Right ventricle myocardium inferior (tissue), 1 donor: ENCODE results near the gene CRTAC1. TPM values are rescaled to one million over a fixed set of nuclear protein-coding genes. Genes with fewer than 3 reads are reported as not detected.
A peak's percentile ranks its signal among the peaks of the same experiment; 100 is the strongest.

Source experiments
- ATAC-seq: fragments of 200-7000 bp; cut with Tn5 transposase; one replicate; pipeline ENCODE4 v1.9.1; 2020; ENCODE audit warnings: mild to moderate bottlenecking, moderate library complexity
- DNase-seq: peaks from one replicate; pipeline ENCODE4 v3.0.0; 2021; ENCODE audit errors: missing footprints
- intact Hi-C: fragments of 100-400 bp; cut with DNase I; formaldehyde crosslinking; loops from one replicate; pipeline ENCODE4 v1.11.0; 2022
- long read RNA-seq: library from polyadenylated mRNA; unstranded; transcript quantifications from one replicate; pipeline ENCODE4 v2.0.0, GENCODE V29; 2021
- total RNA-seq: library from RNA; stranded (reverse); fragmentation: NEBNext Ultra II Directional; extraction: Animal tissue kit (Norgen Biotek cat#: 25700); gene quantifications from one replicate; pipeline ENCODE4 v1.2.1, GENCODE V29; 2021
- donor health status: DM: no; HTN: yes; CAD: no; lungs with severe emphysema.

CRTAC1 gene
- 1.5 TPM for total RNA-seq
- long read RNA-seq, partial matches to known transcripts = 0 of 1 reads
- long read RNA-seq, other reads (novel, unspliced or antisense) = 0 of 1 reads

- intact Hi-C loops = no loop called here
- ATAC-seq = peak; percentile 83
- DNase-seq = peak; percentile 86
Measured at GRCh38 chr10:98030093-98030821, at the start of gene CRTAC1. Gene CRTAC1 (minus strand): TSS chr10:98030621. CDS start chr10:98030472, 149 bp downstream.

GRCh38 chr10:98078774-98079173 lies 48.4 kb upstream of the CRTAC1 start:
- intact Hi-C loops = no loop called here
- ATAC-seq (no peak), DNase-seq (no peak)

- intact Hi-C loops = no loop called here
- DNase-seq = no peak
- ATAC-seq = no peak
Measured at GRCh38 chr10:98077223-98077622, 46.8 kb upstream of the CRTAC1 start.

GRCh38 chr10:98076086-98076485 lies 45.7 kb upstream of the CRTAC1 start:
- no peak for ATAC-seq
- no peak for DNase-seq
- intact Hi-C loops = no loop called here

GRCh38 chr10:98074315-98074911 lies 44.0 kb upstream of the CRTAC1 start:
- ATAC-seq = no peak
- DNase-seq = no peak

GRCh38 chr10:98067165-98067564 lies 36.7 kb upstream of the CRTAC1 start:
- intact Hi-C loops = no loop called here
- no peak for DNase-seq
- no peak for ATAC-seq

More at GRCh38 chr10:98074315-98074911, 44.0 kb upstream of the CRTAC1 start:
- intact Hi-C loops = no loop called here

- DNase-seq (no peak), ATAC-seq (no peak)
- intact Hi-C loops = no loop called here
Measured at GRCh38 chr10:98063740-98064027, 33.3 kb upstream of the CRTAC1 start.

GRCh38 chr10:98062424-98062823 lies 32.0 kb upstream of the CRTAC1 start:
- intact Hi-C loops = no loop called here
- ATAC-seq (no peak), DNase-seq (no peak)

- DNase-seq (no peak), ATAC-seq (no peak)
- intact Hi-C loops = no loop called here
Measured at GRCh38 chr10:98060079-98060478, 29.7 kb upstream of the CRTAC1 start.

- DNase-seq (no peak), ATAC-seq (no peak)
- intact Hi-C loops = no loop called here
Measured at GRCh38 chr10:98058295-98058694, 27.9 kb upstream of the CRTAC1 start.

- ATAC-seq = no peak
- DNase-seq = no peak
- intact Hi-C loops = no loop called here
Measured at GRCh38 chr10:98055841-98056516, 25.6 kb upstream of the CRTAC1 start.

GRCh38 chr10:98047009-98047741 lies 16.8 kb upstream of the CRTAC1 start:
- ATAC-seq (peak; percentile 95), DNase-seq (peak; percentile 82)
- intact Hi-C loops = loop anchor here (10.0 kb wide), 2 partner anchors 252 to 282 kb away; no protein-coding TSS in a partner anchor

- intact Hi-C loops = loop anchor here (10.0 kb wide), 2 partner anchors 251 to 281 kb away; no protein-coding TSS in a partner anchor
- DNase-seq (peak; percentile 79), ATAC-seq (peak; percentile 38)
Measured at GRCh38 chr10:98045785-98046389, 15.5 kb upstream of the CRTAC1 start.

GRCh38 chr10:98041352-98042043 lies 11.1 kb upstream of the CRTAC1 start:
- DNase-seq (no peak), ATAC-seq (peak; percentile 46)
- intact Hi-C loops = loop anchor here (2.0 to 10.0 kb wide), 3 partner anchors 127 to 277 kb away; no protein-coding TSS in a partner anchor

GRCh38 chr10:98039690-98040381 lies 9.4 kb upstream of the CRTAC1 start:
- ATAC-seq (no peak), DNase-seq (no peak)
- intact Hi-C loops = loop anchor here (2.0 to 10.0 kb wide), 3 partner anchors 125 to 275 kb away; no protein-coding TSS in a partner anchor

- intact Hi-C loops = no loop called here
- DNase-seq (no peak), ATAC-seq (no peak)
Measured at GRCh38 chr10:98038288-98038687, 7.9 kb upstream of the CRTAC1 start.

GRCh38 chr10:98035599-98035998 lies 5.2 kb upstream of the CRTAC1 start:
- no peak for ATAC-seq
- intact Hi-C loops = no loop called here
- DNase-seq = no peak

- DNase-seq (no peak), ATAC-seq (no peak)
- intact Hi-C loops = no loop called here
Measured at GRCh38 chr10:98033515-98033914, 3.1 kb upstream of the CRTAC1 start.
